WTC11 (cell line): ENCODE measurements around the gene BICDL2.
"Not testable (repeated sequence)": the region's sequence is repeated elsewhere in the genome, so short reads cannot be mapped to it uniquely, and the experiment has no call there.

Source experiments
- CREB1 ChIP-seq: sonication (generic); formaldehyde crosslinking; IDR thresholded peaks from 2 replicates; pipeline ENCODE4 v1.8.0; 2023; ENCODE audit warnings: mild to moderate bottlenecking, missing genetic modification reagents
- CTCF ChIP-seq: fragments of 200-600 bp; IDR thresholded peaks from 2 replicates; pipeline ENCODE4 v1.8.0; 2022; ENCODE audit warnings: antibody characterized with exemption
- ESRRA ChIP-seq: sonication (generic); formaldehyde crosslinking; IDR thresholded peaks from 2 replicates; pipeline ENCODE4 v1.8.1; 2022; ENCODE audit warnings: mild to moderate bottlenecking, missing genetic modification reagents, borderline replicate concordance
- FOXJ3 ChIP-seq: sonication (generic); formaldehyde crosslinking; IDR thresholded peaks from 2 replicates; pipeline ENCODE4 v1.9.0; 2021; ENCODE audit warnings: missing genetic modification reagents, mild to moderate bottlenecking, borderline replicate concordance
- MYBL2 ChIP-seq: sonication (generic); formaldehyde crosslinking; IDR thresholded peaks from 2 replicates; pipeline ENCODE4 v1.8.1; 2023; ENCODE audit warnings: mild to moderate bottlenecking, moderate library complexity, missing genetic modification reagents
- USF2 ChIP-seq: sonication (generic); formaldehyde crosslinking; IDR thresholded peaks from 2 replicates; pipeline ENCODE4 v1.8.1; 2023; ENCODE audit warnings: mild to moderate bottlenecking, missing genetic modification reagents, moderate library complexity

GRCh38 chr16:3052571-3053329 is 16.0 kb upstream of the BICDL2 start:
- TF ChIP-seq USF2 (CRISPR knock-in tag); CTCF; MYBL2 (CRISPR knock-in tag); FOXJ3; ESRRA (CRISPR knock-in tag); CREB1 (CRISPR knock-in tag): not testable (repeated sequence)
